ENCODE results near the gene CHIC2.

Gene CHIC2

GRCh38 chr4:53997898-53998297 is 66.5 kb downstream of the CHIC2 start:
- peak; percentile 16 for DNase-seq

GRCh38 chr4:53994382-53995102 is 69.9 kb downstream of the CHIC2 start:
- DNase-seq = no peak

DNA sequence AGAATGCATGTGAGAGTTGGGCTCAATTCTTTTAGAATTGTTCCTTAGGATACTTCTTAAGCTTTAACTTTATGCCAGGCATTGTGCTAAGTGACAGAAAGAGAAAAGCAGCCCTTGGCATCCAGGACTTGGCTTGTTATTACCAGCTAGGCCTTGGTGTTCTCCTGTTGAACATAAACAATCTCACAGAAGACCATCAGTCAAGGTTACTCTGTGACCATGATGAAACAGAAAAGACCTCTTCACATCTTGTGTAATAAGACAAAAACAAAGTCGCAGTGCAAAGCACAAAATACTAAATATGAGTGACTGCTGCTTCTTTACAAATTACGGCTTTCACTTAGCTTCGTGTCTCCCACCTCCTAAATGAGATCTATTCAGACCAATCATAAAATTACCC is 71.6 kb downstream of the CHIC2 start:
- no peak for DNase-seq

GRCh38 chr4:53991821-53992220 is 72.6 kb downstream of the CHIC2 start:
- DNase-seq = no peak

GRCh38 chr4:53990641-53991040 is 73.8 kb downstream of the CHIC2 start:
- no peak for DNase-seq

- DNase-seq = no peak
Measured at GRCh38 chr4:53987761-53988171, 76.6 kb downstream of the CHIC2 start.

DNA sequence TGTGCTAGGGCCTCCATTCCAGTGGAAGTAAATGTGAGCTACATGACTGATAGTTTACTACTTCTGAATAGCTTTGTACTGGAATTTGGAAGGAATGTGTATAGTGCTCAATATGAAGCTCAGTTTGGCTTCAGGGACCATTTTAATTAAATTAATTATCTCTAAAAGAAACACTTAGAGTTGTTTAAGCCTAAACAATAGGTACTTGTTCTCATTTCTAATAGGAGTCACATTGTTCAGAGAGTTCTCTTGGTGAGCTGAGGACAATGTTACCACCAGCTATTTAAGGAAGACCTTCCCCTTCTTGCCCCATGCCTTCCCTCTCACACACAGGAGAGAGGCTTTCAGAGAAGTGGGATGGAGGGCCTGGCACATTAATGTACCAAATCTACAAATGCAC is 78.3 kb downstream of the CHIC2 start:
- no peak for DNase-seq

DNA sequence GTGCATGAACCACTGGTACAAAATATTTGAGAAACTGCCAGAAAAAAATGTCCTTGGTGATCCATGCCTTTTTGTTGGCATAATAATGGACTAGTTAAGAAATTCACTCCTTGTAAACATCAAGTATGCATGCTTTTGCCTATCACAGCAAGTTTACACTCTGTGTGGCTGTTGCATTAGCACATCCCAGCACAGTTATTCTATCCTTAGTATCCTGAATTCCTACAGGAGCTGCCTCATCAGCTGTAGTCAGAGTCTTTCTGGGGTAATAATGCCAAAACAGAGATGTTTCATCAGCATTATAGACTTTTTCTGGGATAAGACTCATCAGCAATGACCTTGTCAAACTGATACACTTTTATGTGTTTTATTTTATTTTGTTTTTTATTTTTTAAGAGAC is 82.8 kb downstream of the CHIC2 start:
- no peak for DNase-seq

GRCh38 chr4:53981066-53981465 is 83.3 kb downstream of the CHIC2 start:
- no peak for DNase-seq

GRCh38 chr4:53974561-53974960 is 89.8 kb downstream of the CHIC2 start:
- no peak for DNase-seq

GRCh38 chr4:53967986-53968385 is 96.4 kb downstream of the CHIC2 start:
- no peak for DNase-seq

- no peak for DNase-seq
Measured at GRCh38 chr4:53963781-53964180, 100.6 kb downstream of the CHIC2 start.

GRCh38 chr4:53963336-53963735 is 101.1 kb downstream of the CHIC2 start:
- no peak for DNase-seq

DNA sequence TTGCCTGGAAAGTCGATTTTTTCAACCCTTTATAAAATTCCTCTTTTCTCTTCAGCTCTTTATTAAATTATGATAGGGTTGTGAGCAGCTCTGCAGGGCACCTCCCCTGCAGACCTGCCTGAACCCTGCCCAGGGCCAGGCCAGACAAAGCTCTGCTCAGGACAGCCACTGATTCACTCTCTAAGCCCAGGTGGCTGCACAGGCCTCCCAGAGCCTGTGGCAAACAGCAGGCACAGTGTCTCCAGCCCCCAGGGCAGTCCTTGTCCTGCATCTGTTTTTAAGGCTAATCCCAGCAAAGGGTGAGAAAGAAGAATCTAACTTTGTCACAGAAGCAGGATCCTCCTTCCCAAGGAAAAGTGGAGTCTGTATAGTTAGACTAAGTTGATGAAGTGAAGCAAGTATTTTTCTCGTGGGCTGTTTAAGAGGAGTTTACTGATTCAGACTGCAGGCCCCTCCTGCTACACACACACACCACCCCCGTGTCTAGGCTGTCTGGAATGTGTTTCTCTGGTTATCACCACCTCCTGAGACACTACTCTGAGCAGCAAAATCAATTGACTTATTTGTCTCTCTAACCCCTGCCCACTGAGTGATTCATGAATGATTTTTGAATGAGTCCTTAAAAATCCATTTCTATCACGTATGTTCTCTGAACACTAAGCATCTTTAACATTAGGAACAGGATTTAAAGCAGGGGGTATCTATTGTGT is 101.7 kb downstream of the CHIC2 start:
- DNase-seq = no peak

DNA sequence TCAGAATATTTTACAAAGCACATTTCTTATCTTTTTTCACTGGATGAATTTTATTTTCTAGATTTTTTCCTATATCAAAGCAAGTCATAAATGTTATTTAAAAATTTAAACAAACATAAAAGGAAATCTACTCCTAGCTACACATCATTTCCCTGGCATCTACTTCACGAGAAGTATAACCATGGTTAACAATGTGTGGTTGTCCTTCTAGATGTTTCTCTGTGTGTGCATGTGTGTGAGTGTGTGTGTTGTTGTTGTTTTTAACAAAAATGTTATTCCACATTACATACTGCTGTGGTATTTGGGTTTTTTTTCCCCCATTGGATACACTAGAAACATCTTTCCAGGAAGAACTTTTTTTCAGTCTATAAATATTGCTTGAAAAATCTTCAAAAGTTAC is 103.1 kb downstream of the CHIC2 start:
- no peak for DNase-seq

DNA sequence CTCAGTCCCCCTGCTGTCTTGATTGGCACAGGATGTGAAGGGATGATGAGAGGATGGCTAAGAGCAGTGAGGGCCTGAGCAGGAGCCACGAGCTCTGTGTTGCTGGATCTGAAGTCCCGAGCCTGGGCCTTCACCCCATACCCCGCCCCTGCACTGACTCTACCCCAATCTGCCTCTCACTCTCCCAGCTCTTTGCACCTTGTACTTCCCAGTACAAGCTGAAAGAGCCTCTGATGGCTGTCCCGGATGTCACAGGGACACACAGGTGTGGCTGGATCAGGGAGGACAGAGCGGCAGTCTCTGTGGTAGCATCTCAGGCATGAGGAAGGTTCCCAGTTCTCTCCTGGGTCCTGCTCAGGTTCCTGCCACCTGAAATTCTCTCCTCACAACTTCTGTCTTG is 103.6 kb downstream of the CHIC2 start:
- no peak for DNase-seq
